Liver (tissue), 9 donors: ENCODE measurements around the gene PDE4B. TPM values are rescaled to one million over a fixed set of nuclear protein-coding genes. Genes with fewer than 3 reads are reported as not detected.

Experiments
- DNase-seq: peaks from one replicate; pipeline ENCODE4 v3.0.0-alpha.2; 2017; ENCODE audit warnings: low spot score
- H3K27ac ChIP-seq, 2 donors: one replicate each; pipeline ENCODE4 v1.7.0; 2013; ENCODE audit warnings: inconsistent platforms in 2 of 2, low read length in 2 of 2, control low read depth in 1 of 2, low read depth in 1 of 2, mild to moderate bottlenecking in 1 of 2
- H3K27me3 ChIP-seq, 4 donors: one replicate each; pipeline versions ENCODE4 v1.6.1 to v1.7.0; 2013; ENCODE audit warnings: low read length in 3 of 4, inconsistent platforms in 1 of 4, mild to moderate bottlenecking in 1 of 4, moderate library complexity in 1 of 4; ENCODE audit not compliant: control insufficient read depth in 4 of 4, insufficient read depth in 4 of 4
- H3K36me3 ChIP-seq, 4 donors: one replicate each; pipeline versions ENCODE4 v1.6.1 to v1.7.0; 2013; ENCODE audit warnings: low read length in 3 of 4, mild to moderate bottlenecking in 3 of 4, low read depth in 1 of 4, moderate library complexity in 1 of 4; ENCODE audit not compliant: control insufficient read depth in 4 of 4, insufficient read depth in 3 of 4
- H3K4me1 ChIP-seq, 4 donors: one replicate each; pipeline versions ENCODE4 v1.6.1 to v1.7.0; 2013; ENCODE audit warnings: low read length in 3 of 4, mild to moderate bottlenecking in 3 of 4, moderate library complexity in 1 of 4; ENCODE audit not compliant: control insufficient read depth in 4 of 4, insufficient read depth in 4 of 4
- H3K4me3 ChIP-seq, 3 donors: one replicate each; pipeline versions ENCODE4 v1.6.1 to v1.7.0; 2013; ENCODE audit warnings: low read length in 3 of 3, control low read depth in 1 of 3, low read depth in 1 of 3, mild to moderate bottlenecking in 1 of 3
- H3K9ac ChIP-seq, 2 donors: one replicate each; pipeline ENCODE4 v1.7.0; 2013; ENCODE audit warnings: low read length in 2 of 2, mild to moderate bottlenecking in 2 of 2, moderate library complexity in 2 of 2, control low read depth in 1 of 2, low read depth in 1 of 2
- H3K9me3 ChIP-seq, 4 donors: one replicate each; pipeline versions ENCODE4 v1.6.1 to v1.7.0; 2013; ENCODE audit warnings: low read length in 3 of 4; ENCODE audit not compliant: control insufficient read depth in 4 of 4
- ATF3 ChIP-seq: IDR thresholded peaks from 2 replicates; pipeline ENCODE4 v1.6.1; 2016; ENCODE audit warnings: antibody characterized with exemption
- EGR1 ChIP-seq, 2 donors: IDR thresholded peaks; 2 replicates each; pipeline ENCODE4 v1.6.1; 2016 to 2018; ENCODE audit warnings: antibody characterized with exemption in 2 of 2, low read depth in 2 of 2
- FOXA1 ChIP-seq: IDR thresholded peaks from 2 replicates; pipeline ENCODE4 v1.6.1; 2016; ENCODE audit warnings: antibody characterized with exemption
- GABPA ChIP-seq, 2 donors: IDR thresholded peaks in 1 of 2; conservative IDR thresholded peaks in 1 of 2; 2 replicates each; pipeline ENCODE4 v1.6.1; 2016; ENCODE audit warnings: antibody characterized with exemption in 2 of 2, mild to moderate bottlenecking in 1 of 2, moderate library complexity in 1 of 2
- HNF4A ChIP-seq, 2 donors: conservative IDR thresholded peaks; 2 replicates each; pipeline ENCODE4 v1.6.1; 2016; ENCODE audit warnings: antibody characterized with exemption in 2 of 2, mild to moderate bottlenecking in 2 of 2
- HNF4G ChIP-seq: IDR thresholded peaks from 2 replicates; pipeline ENCODE4 v1.6.1; 2016; ENCODE audit warnings: antibody characterized with exemption
- NR2F2 ChIP-seq: IDR thresholded peaks from 2 replicates; pipeline ENCODE4 v1.6.1; 2016; ENCODE audit warnings: antibody characterized with exemption
- RAD21 ChIP-seq, 2 donors: IDR thresholded peaks; 2 replicates each; pipeline ENCODE4 v1.6.1; 2016; ENCODE audit warnings: antibody characterized with exemption in 2 of 2, mild to moderate bottlenecking in 2 of 2
- RXRA ChIP-seq, 2 donors: IDR thresholded peaks; 2 replicates each; pipeline ENCODE4 v1.6.1; 2017 to 2018; ENCODE audit warnings: antibody characterized with exemption in 2 of 2, mild to moderate bottlenecking in 1 of 2
- SP1 ChIP-seq: IDR thresholded peaks from 2 replicates; pipeline ENCODE4 v1.6.1; 2018; ENCODE audit warnings: antibody characterized with exemption, mild to moderate bottlenecking
- TAF1 ChIP-seq: conservative IDR thresholded peaks from 2 replicates; pipeline ENCODE4 v1.6.1; 2016; ENCODE audit warnings: antibody characterized with exemption, mild to moderate bottlenecking
- WGBS: extraction: QIAGEN DNeasy Blood & Tissue Kit; methylation state at CpG from one replicate; pipeline ENCODE4 v1.1.7; 2013; 5-methylcytosine and 5-hydroxymethylcytosine counted together
- polyA plus RNA-seq, 2 donors: library from polyadenylated mRNA; stranded (reverse) in 1 of 2; unstranded in 1 of 2; fragments of 200-250 nt in 1 of 2; fragments of >200 nt in 1 of 2; fragmentation: Nextera tagmentation in 1 of 2; extraction: Ambion mirVana in 1 of 2; gene quantifications; one replicate each; pipeline versions ENCODE4 v1.2.1 to v1.2.3, GENCODE V29; 2013 to 2015
- total RNA-seq, 2 donors: library from RNA; depleted of rRNA; stranded (reverse); fragments of >200 nt; gene quantifications; one replicate each; pipeline ENCODE4 v1.2.3, GENCODE V29; 2014
- TF ChIP-seq, protein P1 (sequence below): fragments of 150-350 bp; IDR thresholded peaks from 2 replicates; pipeline ENCODE4 v1.5.1; 2017; ENCODE audit warnings: improper control_type of control experiment, low read depth, low read length; ENCODE audit not compliant: missing input control
- TF ChIP-seq, protein P2 (sequence below): IDR thresholded peaks from 2 replicates; pipeline ENCODE4 v1.6.1; 2016; ENCODE audit warnings: antibody characterized with exemption
- TF ChIP-seq, protein P3 (sequence below): IDR thresholded peaks from 2 replicates; pipeline ENCODE4 v1.6.1; 2016; ENCODE audit warnings: antibody characterized with exemption
- TF ChIP-seq, protein P4 (sequence below): IDR thresholded peaks from 2 replicates; pipeline ENCODE4 v1.6.1; 2016; ENCODE audit warnings: antibody characterized with exemption, mild to moderate bottlenecking
- donor health status: healthy.
- donor health status: healthy.
- donor health status: healthy.
- donor health status: healthy.
- donor health status: healthy.

Gene PDE4B
- total and polyA plus RNA-seq, 4 donors: 1.9 to 3.9 (median 2.7) TPM

DNA sequence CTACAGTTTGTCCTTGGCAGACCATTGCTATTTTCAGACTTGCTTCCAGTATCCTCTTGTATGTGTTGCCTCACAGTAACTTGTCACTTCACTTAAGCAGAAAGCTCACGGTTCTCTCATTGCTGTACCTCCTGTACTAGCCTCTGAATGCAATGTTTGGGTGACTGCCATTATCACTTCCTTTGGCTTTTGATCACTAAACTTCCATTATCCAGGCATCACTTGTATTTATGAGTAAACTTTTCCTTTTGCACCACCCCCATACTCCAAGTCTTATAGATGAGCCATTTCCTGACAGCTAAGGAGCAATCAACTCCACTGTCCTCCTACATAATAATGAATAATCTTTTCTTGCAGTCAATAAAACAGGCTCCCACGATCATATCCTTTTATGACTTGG is 255.3 kb downstream of the PDE4B start:
- Histone ChIP-seq H3K27ac (no peak overlapping the region), H3K4me3 (no peak overlapping the region), H3K9me3 (no peaks in the 10 kb centered on the region), H3K4me1 (no peaks in the 10 kb centered on the region), H3K27me3 (peaks cover 0 to 5% (median 1%) of the 10 kb centered on the region in 4 donors), H3K9ac (no peak overlapping the region), H3K36me3 (no peaks in the 10 kb centered on the region)
- no peak for TF ChIP-seq FOXA1
- no peak for TF ChIP-seq RAD21 (IDR thresholded peaks at IDR 0.05)
- no peak for TF ChIP-seq GABPA (IDR thresholded peaks at IDR 0.05 in 1 of 2, conservative IDR thresholded peaks at IDR 0.05 in 1 of 2)
- TF ChIP-seq, protein P1, sequence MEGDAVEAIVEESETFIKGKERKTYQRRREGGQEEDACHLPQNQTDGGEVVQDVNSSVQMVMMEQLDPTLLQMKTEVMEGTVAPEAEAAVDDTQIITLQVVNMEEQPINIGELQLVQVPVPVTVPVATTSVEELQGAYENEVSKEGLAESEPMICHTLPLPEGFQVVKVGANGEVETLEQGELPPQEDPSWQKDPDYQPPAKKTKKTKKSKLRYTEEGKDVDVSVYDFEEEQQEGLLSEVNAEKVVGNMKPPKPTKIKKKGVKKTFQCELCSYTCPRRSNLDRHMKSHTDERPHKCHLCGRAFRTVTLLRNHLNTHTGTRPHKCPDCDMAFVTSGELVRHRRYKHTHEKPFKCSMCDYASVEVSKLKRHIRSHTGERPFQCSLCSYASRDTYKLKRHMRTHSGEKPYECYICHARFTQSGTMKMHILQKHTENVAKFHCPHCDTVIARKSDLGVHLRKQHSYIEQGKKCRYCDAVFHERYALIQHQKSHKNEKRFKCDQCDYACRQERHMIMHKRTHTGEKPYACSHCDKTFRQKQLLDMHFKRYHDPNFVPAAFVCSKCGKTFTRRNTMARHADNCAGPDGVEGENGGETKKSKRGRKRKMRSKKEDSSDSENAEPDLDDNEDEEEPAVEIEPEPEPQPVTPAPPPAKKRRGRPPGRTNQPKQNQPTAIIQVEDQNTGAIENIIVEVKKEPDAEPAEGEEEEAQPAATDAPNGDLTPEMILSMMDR: no peak
- no peak for TF ChIP-seq RXRA (IDR thresholded peaks at IDR 0.05)
- no peak for TF ChIP-seq TAF1
- TF ChIP-seq SP1: no peak
- no peak for TF ChIP-seq HNF4A (conservative IDR thresholded peaks at IDR 0.05)
- TF ChIP-seq NR2F2: no peak
- TF ChIP-seq EGR1 (IDR thresholded peaks at IDR 0.05; ENCODE audit: low read depth in 2 of 2): no peak
- no peak for TF ChIP-seq ATF3
- TF ChIP-seq, protein P2, sequence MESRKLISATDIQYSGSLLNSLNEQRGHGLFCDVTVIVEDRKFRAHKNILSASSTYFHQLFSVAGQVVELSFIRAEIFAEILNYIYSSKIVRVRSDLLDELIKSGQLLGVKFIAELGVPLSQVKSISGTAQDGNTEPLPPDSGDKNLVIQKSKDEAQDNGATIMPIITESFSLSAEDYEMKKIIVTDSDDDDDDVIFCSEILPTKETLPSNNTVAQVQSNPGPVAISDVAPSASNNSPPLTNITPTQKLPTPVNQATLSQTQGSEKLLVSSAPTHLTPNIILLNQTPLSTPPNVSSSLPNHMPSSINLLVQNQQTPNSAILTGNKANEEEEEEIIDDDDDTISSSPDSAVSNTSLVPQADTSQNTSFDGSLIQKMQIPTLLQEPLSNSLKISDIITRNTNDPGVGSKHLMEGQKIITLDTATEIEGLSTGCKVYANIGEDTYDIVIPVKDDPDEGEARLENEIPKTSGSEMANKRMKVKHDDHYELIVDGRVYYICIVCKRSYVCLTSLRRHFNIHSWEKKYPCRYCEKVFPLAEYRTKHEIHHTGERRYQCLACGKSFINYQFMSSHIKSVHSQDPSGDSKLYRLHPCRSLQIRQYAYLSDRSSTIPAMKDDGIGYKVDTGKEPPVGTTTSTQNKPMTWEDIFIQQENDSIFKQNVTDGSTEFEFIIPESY: no peak
- TF ChIP-seq, protein P3, sequence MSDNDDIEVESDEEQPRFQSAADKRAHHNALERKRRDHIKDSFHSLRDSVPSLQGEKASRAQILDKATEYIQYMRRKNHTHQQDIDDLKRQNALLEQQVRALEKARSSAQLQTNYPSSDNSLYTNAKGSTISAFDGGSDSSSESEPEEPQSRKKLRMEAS: no peak
- TF ChIP-seq, protein P4, sequence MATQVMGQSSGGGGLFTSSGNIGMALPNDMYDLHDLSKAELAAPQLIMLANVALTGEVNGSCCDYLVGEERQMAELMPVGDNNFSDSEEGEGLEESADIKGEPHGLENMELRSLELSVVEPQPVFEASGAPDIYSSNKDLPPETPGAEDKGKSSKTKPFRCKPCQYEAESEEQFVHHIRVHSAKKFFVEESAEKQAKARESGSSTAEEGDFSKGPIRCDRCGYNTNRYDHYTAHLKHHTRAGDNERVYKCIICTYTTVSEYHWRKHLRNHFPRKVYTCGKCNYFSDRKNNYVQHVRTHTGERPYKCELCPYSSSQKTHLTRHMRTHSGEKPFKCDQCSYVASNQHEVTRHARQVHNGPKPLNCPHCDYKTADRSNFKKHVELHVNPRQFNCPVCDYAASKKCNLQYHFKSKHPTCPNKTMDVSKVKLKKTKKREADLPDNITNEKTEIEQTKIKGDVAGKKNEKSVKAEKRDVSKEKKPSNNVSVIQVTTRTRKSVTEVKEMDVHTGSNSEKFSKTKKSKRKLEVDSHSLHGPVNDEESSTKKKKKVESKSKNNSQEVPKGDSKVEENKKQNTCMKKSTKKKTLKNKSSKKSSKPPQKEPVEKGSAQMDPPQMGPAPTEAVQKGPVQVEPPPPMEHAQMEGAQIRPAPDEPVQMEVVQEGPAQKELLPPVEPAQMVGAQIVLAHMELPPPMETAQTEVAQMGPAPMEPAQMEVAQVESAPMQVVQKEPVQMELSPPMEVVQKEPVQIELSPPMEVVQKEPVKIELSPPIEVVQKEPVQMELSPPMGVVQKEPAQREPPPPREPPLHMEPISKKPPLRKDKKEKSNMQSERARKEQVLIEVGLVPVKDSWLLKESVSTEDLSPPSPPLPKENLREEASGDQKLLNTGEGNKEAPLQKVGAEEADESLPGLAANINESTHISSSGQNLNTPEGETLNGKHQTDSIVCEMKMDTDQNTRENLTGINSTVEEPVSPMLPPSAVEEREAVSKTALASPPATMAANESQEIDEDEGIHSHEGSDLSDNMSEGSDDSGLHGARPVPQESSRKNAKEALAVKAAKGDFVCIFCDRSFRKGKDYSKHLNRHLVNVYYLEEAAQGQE: no peak
- WGBS: 72% methylated on average over 2 of the region's 2 CpGs
- DNase-seq: no peak

- DNase-seq: no peak
- no peak for TF ChIP-seq HNF4G
- TF ChIP-seq NR2F2: no peak
- Histone ChIP-seq H3K4me1 (no peaks in the 10 kb centered on the region), H3K9ac (no peak overlapping the region), H3K36me3 (no peaks in the 10 kb centered on the region), H3K27me3 (peaks cover 0 to 7% (median 0%) of the 10 kb centered on the region in 4 donors), H3K4me3 (no peak overlapping the region), H3K9me3 (no peaks in the 10 kb centered on the region), H3K27ac (no peak overlapping the region)
- 89% methylated on average over 1 of the region's 1 CpG for WGBS
Observed at GRCh38 chr1:66050123-66050522, 257.4 kb downstream of the PDE4B start.
